ENCODE results near the gene SEMA3E. TPM values are rescaled to one million over a fixed set of nuclear protein-coding genes. Genes with fewer than 3 reads are reported as not detected.
A peak's percentile ranks its signal among the peaks of the same experiment; 100 is the strongest.

Gene SEMA3E
- total RNA-seq, result 10 to 100 TPM; 22.1 to 42.6 (median 25.0) TPM

- peak; percentile 83 for ATAC-seq
- H3K27me3 ChIP-seq, result no peaks in the 10 kb centered on the region
- 0 to 2% methylated on average over 14 to 25 of the region's 25 CpGs for WGBS, 2 donors (ENCODE audit: low coverage in 1 of 2)
- peak within 1 kb of the TSS; percentile 49 to 54 for H3K4me3 ChIP-seq
- H3K27ac ChIP-seq, result peak within 1 kb of the TSS; percentile 59 to 78 (median 70)
- H3K36me3 ChIP-seq, result no peaks in the 10 kb centered on the region
- TF ChIP-seq POLR2AphosphoS5 (IDR thresholded peaks at IDR 0.05) (peak; percentile 65), POLR2A (IDR thresholded peaks at IDR 0.05) (no peak), EP300 (IDR thresholded peaks at IDR 0.05) (no peak)
- TF ChIP-seq, protein P1, sequence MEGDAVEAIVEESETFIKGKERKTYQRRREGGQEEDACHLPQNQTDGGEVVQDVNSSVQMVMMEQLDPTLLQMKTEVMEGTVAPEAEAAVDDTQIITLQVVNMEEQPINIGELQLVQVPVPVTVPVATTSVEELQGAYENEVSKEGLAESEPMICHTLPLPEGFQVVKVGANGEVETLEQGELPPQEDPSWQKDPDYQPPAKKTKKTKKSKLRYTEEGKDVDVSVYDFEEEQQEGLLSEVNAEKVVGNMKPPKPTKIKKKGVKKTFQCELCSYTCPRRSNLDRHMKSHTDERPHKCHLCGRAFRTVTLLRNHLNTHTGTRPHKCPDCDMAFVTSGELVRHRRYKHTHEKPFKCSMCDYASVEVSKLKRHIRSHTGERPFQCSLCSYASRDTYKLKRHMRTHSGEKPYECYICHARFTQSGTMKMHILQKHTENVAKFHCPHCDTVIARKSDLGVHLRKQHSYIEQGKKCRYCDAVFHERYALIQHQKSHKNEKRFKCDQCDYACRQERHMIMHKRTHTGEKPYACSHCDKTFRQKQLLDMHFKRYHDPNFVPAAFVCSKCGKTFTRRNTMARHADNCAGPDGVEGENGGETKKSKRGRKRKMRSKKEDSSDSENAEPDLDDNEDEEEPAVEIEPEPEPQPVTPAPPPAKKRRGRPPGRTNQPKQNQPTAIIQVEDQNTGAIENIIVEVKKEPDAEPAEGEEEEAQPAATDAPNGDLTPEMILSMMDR (IDR thresholded peaks at IDR 0.05), result peak in 2 of 4 experiments; percentile 13 to 26
- no peaks in the 10 kb centered on the region for H3K9me3 ChIP-seq
- peaks cover 0 to 17% (median 0%) of the 10 kb centered on the region in 3 donors for H3K4me1 ChIP-seq
Observed at GRCh38 chr7:83648464-83649241, at the start of gene SEMA3E. SEMA3E (minus strand) TSS chr7:83649139.

DNA sequence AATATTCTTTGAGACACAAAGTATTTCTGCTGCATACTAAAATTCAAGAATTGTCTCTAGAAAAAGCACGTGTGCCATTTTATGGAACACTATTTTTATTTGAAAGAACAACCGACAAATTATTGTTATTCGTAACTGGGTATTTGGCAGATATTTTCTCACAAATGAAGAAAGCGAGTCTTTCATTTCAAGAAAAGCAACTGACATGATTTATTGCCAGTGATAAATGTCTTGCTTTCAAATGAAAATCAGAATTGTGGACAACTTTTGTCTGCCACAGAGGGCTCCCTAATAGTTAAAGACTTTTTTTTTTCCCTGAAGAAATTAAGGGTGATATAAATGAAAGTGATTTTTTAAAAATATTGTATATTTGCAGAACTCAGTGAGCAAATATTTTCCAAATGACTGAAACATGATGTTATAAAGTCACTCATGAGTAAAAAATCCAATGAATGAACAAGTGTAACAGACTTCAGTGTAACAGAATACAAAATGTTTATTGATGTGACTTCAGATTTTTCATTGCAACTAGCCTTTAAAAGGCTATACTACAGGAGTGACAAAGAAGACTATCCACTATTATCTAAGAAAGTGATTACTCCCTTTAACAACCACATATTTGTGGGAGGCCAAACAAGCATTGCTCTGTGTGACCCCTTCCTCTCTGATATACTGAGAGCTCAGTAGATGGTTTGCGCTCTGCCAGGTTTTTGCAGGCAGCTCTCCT, 49.0 kb upstream of the SEMA3E start:
- ATAC-seq, result no peak
- Histone ChIP-seq H3K4me3 (no peak overlapping the region), H3K27me3 (no peaks in the 10 kb centered on the region), H3K9me3 (no peaks in the 10 kb centered on the region), H3K4me1 (peaks cover 0 to 7% (median 0%) of the 10 kb centered on the region in 3 donors), H3K36me3 (no peaks in the 10 kb centered on the region), H3K27ac (no peak overlapping the region)
- 75 to 77% methylated on average over 5 of the region's 5 CpGs for WGBS, 2 donors (ENCODE audit: low coverage in 1 of 2)
- TF ChIP-seq EP300 (IDR thresholded peaks at IDR 0.05) (no peak), POLR2A (IDR thresholded peaks at IDR 0.05) (no peak), POLR2AphosphoS5 (IDR thresholded peaks at IDR 0.05) (no peak)

DNA sequence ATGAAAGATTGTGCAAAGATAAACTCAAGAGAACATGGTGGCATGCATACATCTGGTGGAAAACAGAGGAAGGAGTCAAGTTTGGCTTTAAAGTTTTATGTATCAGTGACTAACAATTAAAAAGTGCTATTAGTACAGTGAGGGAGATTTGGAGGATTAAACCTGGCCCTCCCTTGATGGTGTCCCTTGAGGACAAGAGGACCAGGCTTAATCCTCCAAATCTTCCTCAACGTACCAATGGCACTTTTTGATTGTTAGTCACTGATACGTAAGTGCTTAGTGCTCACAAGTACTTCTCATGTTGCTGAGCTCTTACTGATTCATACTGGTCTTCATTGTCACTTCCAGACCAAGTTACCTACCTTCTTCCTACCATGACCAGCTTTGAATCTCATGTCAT, 47.2 kb upstream of the SEMA3E start:
- H3K4me1 ChIP-seq, result no peaks in the 10 kb centered on the region
- ATAC-seq, result no peak
- H3K36me3 ChIP-seq, result no peaks in the 10 kb centered on the region
- H3K9me3 ChIP-seq, result no peaks in the 10 kb centered on the region
- H3K27ac ChIP-seq, result no peak overlapping the region
- 92 to 95% methylated on average over 2 of the region's 2 CpGs for WGBS, 2 donors (ENCODE audit: low coverage in 1 of 2)
- TF ChIP-seq EP300 (IDR thresholded peaks at IDR 0.05) (no peak), POLR2AphosphoS5 (IDR thresholded peaks at IDR 0.05) (no peak)
- TF ChIP-seq, protein P1 (IDR thresholded peaks at IDR 0.05), result no peak
- H3K27me3 ChIP-seq, result no peaks in the 10 kb centered on the region
- no peak overlapping the region for H3K4me3 ChIP-seq

DNA sequence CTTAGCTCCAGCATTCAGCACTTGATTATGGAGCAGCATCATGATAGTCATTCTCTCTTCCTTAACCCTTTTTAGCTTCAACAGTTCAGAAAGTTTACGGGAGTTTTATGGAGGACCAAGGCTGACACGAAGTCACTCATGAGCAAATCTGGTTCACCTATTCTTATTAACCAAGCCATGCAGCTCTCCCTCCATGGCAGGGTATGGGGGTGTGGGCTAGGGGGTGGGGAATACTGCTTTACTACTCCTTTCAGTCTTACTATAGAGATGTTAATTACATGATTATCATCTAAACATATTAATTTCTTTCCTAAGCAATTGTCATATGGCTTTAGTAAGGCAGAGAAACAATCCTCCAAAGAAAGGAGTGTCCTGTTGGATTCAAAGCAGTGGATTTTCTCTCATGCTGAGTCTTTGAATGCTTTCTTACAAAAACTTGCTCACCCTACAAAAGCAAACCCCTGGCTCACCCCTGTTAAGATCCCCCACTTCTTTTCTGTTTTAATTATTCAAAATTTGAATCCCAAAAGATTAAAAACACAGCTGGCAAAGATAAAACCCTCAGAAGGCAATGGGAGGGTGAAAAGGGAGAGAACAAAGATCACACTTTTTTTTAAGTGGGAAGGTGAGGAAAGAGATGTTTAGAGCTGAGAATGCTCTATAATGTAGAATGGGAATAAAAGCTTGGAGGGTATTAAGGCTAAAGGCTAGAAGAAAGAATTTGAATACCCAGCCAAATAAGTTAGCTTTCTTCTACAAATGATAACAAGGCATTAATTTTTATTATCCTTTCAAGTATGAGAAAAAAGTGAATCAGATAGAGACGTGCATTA, 46.4 kb upstream of the SEMA3E start:
- ATAC-seq, result no peak
- no peak overlapping the region for H3K4me3 ChIP-seq
- WGBS, 2 donors (ENCODE audit: low coverage in 1 of 2), result 59% methylated on average over 3 of the region's 3 CpGs; no CpG with 5 or more reads in 1 of the 2 donors

More for the DNA sequence above, 46.4 kb upstream of the SEMA3E start:
- Histone ChIP-seq H3K36me3 (no peaks in the 10 kb centered on the region), H3K9me3 (no peaks in the 10 kb centered on the region), H3K27ac (no peak overlapping the region), H3K4me1 (no peaks in the 10 kb centered on the region), H3K27me3 (no peaks in the 10 kb centered on the region)
- TF ChIP-seq, protein P1 (IDR thresholded peaks at IDR 0.05), result no peak
- TF ChIP-seq POLR2A (IDR thresholded peaks at IDR 0.05) (no peak), EP300 (IDR thresholded peaks at IDR 0.05) (no peak), POLR2AphosphoS5 (IDR thresholded peaks at IDR 0.05) (no peak)
